Subcutaneous abdominal adipose tissue (tissue), 5 donors: ENCODE results near the gene RALGPS1.

Source experiments
- H3K27ac ChIP-seq: one replicate; pipeline ENCODE4 v1.7.0; 2013; ENCODE audit warnings: low read depth, mild to moderate bottlenecking, inconsistent platforms, low read length, moderate library complexity
- H3K27me3 ChIP-seq, 5 donors: one replicate each; pipeline ENCODE4 v1.7.0; 2013; ENCODE audit warnings: low read length in 5 of 5, inconsistent platforms in 1 of 5; ENCODE audit not compliant: control insufficient read depth in 5 of 5, insufficient read depth in 4 of 5
- H3K36me3 ChIP-seq, 5 donors: one replicate each; pipeline ENCODE4 v1.7.0; 2013; ENCODE audit warnings: low read length in 5 of 5; ENCODE audit not compliant: control insufficient read depth in 5 of 5, insufficient read depth in 5 of 5
- H3K4me1 ChIP-seq, 5 donors: one replicate each; pipeline ENCODE4 v1.7.0; 2013; ENCODE audit warnings: low read length in 5 of 5, mild to moderate bottlenecking in 3 of 5, moderate library complexity in 1 of 5; ENCODE audit not compliant: control insufficient read depth in 5 of 5, insufficient read depth in 5 of 5
- H3K4me3 ChIP-seq, 5 donors: one replicate each; pipeline ENCODE4 v1.7.0; 2013; ENCODE audit warnings: low read length in 5 of 5, low read depth in 1 of 5
- H3K9ac ChIP-seq, 5 donors: one replicate each; pipeline ENCODE4 v1.7.0; 2013; ENCODE audit warnings: low read length in 5 of 5, mild to moderate bottlenecking in 4 of 5, moderate library complexity in 3 of 5
- H3K9me3 ChIP-seq, 5 donors: one replicate each; pipeline ENCODE4 v1.7.0; 2013; ENCODE audit warnings: low read length in 5 of 5; ENCODE audit not compliant: control insufficient read depth in 5 of 5
- donor health status: healthy.
- donor health status: healthy.
- donor health status: healthy.
- donor health status: healthy.
- donor health status: healthy.

RALGPS1 gene

GRCh38 chr9:127177665-127178265, 263.2 kb downstream of the RALGPS1 start:
- Histone ChIP-seq H3K9ac (no peak overlapping the region), H3K27me3 (no peaks in the 10 kb centered on the region), H3K4me3 (no peak overlapping the region), H3K36me3 (no peaks in the 10 kb centered on the region), H3K4me1 (peaks cover 7 to 68% (median 62%) of the 10 kb centered on the region in 5 donors), H3K9me3 (no peaks in the 10 kb centered on the region), H3K27ac (no peak overlapping the region)

- no peaks in the 10 kb centered on the region for H3K36me3 ChIP-seq
- no peak overlapping the region for H3K27ac ChIP-seq
- no peaks in the 10 kb centered on the region for H3K9me3 ChIP-seq
- H3K4me3 ChIP-seq: peak overlapping the region in 1 of 5 donors; percentile 25
- peaks cover 7 to 70% (median 67%) of the 10 kb centered on the region in 5 donors for H3K4me1 ChIP-seq
- H3K9ac ChIP-seq: peak overlapping the region in 2 of 5 donors; percentile 8 to 15
- no peaks in the 10 kb centered on the region for H3K27me3 ChIP-seq
Observed at GRCh38 chr9:127178686-127179632, 264.4 kb downstream of the RALGPS1 start.

GRCh38 chr9:127179633-127180441, 265.3 kb downstream of the RALGPS1 start:
- Histone ChIP-seq H3K4me1 (peaks cover 8 to 72% (median 69%) of the 10 kb centered on the region in 5 donors), H3K27me3 (no peaks in the 10 kb centered on the region), H3K9ac (peak overlapping the region in 1 of 5 donors; percentile 8), H3K27ac (no peak overlapping the region), H3K4me3 (peak overlapping the region in 1 of 5 donors; percentile 25), H3K36me3 (no peaks in the 10 kb centered on the region), H3K9me3 (no peaks in the 10 kb centered on the region)

- Histone ChIP-seq H3K4me3 (no peak overlapping the region), H3K27me3 (no peaks in the 10 kb centered on the region), H3K9ac (no peak overlapping the region), H3K9me3 (no peaks in the 10 kb centered on the region), H3K27ac (no peak overlapping the region), H3K36me3 (no peaks in the 10 kb centered on the region), H3K4me1 (peaks cover 9 to 72% (median 69%) of the 10 kb centered on the region in 5 donors)
Observed at GRCh38 chr9:127180457-127181314, 266.1 kb downstream of the RALGPS1 start.

GRCh38 chr9:127181315-127181580, 266.7 kb downstream of the RALGPS1 start:
- no peak overlapping the region for H3K27ac ChIP-seq
- H3K4me3 ChIP-seq: no peak overlapping the region
- H3K36me3 ChIP-seq: no peaks in the 10 kb centered on the region
- peaks cover 10 to 72% (median 69%) of the 10 kb centered on the region in 5 donors for H3K4me1 ChIP-seq
- H3K9ac ChIP-seq: no peak overlapping the region
- no peaks in the 10 kb centered on the region for H3K27me3 ChIP-seq
- no peaks in the 10 kb centered on the region for H3K9me3 ChIP-seq

GRCh38 chr9:127181595-127182190, 267.1 kb downstream of the RALGPS1 start:
- H3K9me3 ChIP-seq: no peaks in the 10 kb centered on the region
- no peaks in the 10 kb centered on the region for H3K27me3 ChIP-seq
- H3K27ac ChIP-seq: no peak overlapping the region
- H3K4me1 ChIP-seq: peaks cover 15 to 72% (median 69%) of the 10 kb centered on the region in 5 donors
- no peak overlapping the region for H3K9ac ChIP-seq
- no peak overlapping the region for H3K4me3 ChIP-seq
- H3K36me3 ChIP-seq: no peaks in the 10 kb centered on the region

- Histone ChIP-seq H3K4me1 (peaks cover 24 to 73% (median 69%) of the 10 kb centered on the region in 5 donors), H3K27me3 (no peaks in the 10 kb centered on the region), H3K9me3 (no peaks in the 10 kb centered on the region), H3K36me3 (no peaks in the 10 kb centered on the region), H3K9ac (no peak overlapping the region), H3K27ac (no peak overlapping the region), H3K4me3 (no peak overlapping the region)
Observed at GRCh38 chr9:127182901-127183746, 268.5 kb downstream of the RALGPS1 start.

- Histone ChIP-seq H3K27ac (peak overlapping the region; percentile 95), H3K9ac (no peak overlapping the region), H3K4me1 (peaks cover 24 to 70% (median 67%) of the 10 kb centered on the region in 5 donors), H3K27me3 (no peaks in the 10 kb centered on the region), H3K4me3 (no peak overlapping the region), H3K9me3 (no peaks in the 10 kb centered on the region), H3K36me3 (no peaks in the 10 kb centered on the region)
Observed at GRCh38 chr9:127183814-127184582, 269.4 kb downstream of the RALGPS1 start.
